MM.1S (cell line): ENCODE results near the gene PPM1H.
"Not testable (repeated sequence)": the region's sequence is repeated elsewhere in the genome, so short reads cannot be mapped to it uniquely, and the experiment has no call there.

ENCODE experiments used
- DNase-seq: peaks from one replicate; pipeline ENCODE4 v3.0.0-alpha.2; 2015
- H2AFZ ChIP-seq: fragments of 300-600 bp; sonication (generic); 2 replicates; pipeline ENCODE4 v1.6.0; 2016; ENCODE audit warnings: antibody characterized with exemption, low read length
- H3F3A ChIP-seq: fragments of 300-600 bp; sonication (generic); 2 replicates; pipeline ENCODE4 v1.6.1; 2016; ENCODE audit warnings: mild to moderate bottlenecking, antibody characterized with exemption, low read length, moderate library complexity, mixed read lengths; ENCODE audit not compliant: insufficient read depth
- H3K27ac ChIP-seq: fragments of 300-600 bp; sonication (generic); 2 replicates; pipeline ENCODE4 v1.5.1; 2016; ENCODE audit warnings: mild to moderate bottlenecking, low read length
- H3K27me3 ChIP-seq: fragments of 300-600 bp; sonication (generic); replicated peaks from 2 replicates; pipeline ENCODE4 v1.6.0; 2016; ENCODE audit warnings: low read length; ENCODE audit not compliant: insufficient read depth
- H3K36me3 ChIP-seq: fragments of 300-600 bp; sonication (generic); replicated peaks from 2 replicates; pipeline ENCODE4 v1.6.1; 2016; ENCODE audit warnings: mild to moderate bottlenecking, low read length, mixed read lengths; ENCODE audit not compliant: insufficient read depth
- H3K4me1 ChIP-seq: fragments of 300-600 bp; sonication (generic); 2 replicates; pipeline ENCODE4 v1.6.1; 2016; ENCODE audit warnings: low read length, mixed read lengths
- H3K4me2 ChIP-seq: fragments of 300-600 bp; sonication (generic); 2 replicates; pipeline ENCODE4 v1.6.0; 2016; ENCODE audit warnings: low read depth, low read length
- H3K4me3 ChIP-seq: fragments of 300-600 bp; sonication (generic); 2 replicates; pipeline ENCODE4 v1.5.1; 2016; ENCODE audit warnings: low read length, mixed read lengths
- H3K79me2 ChIP-seq: fragments of 300-600 bp; sonication (generic); 2 replicates; pipeline ENCODE4 v1.6.1; 2016; ENCODE audit warnings: mixed run types, low read length, mixed read lengths
- H3K9ac ChIP-seq: fragments of 300-600 bp; sonication (generic); 2 replicates; pipeline ENCODE4 v1.6.1; 2016; ENCODE audit warnings: low read length, mixed read lengths
- H3K9me2 ChIP-seq: fragments of 300-600 bp; sonication (generic); replicated peaks from 2 replicates; pipeline ENCODE4 v1.6.1; 2016; ENCODE audit warnings: mild to moderate bottlenecking, low read length, mixed read lengths; ENCODE audit not compliant: insufficient read depth
- H3K9me3 ChIP-seq: fragments of 300-600 bp; sonication (generic); replicated peaks from 2 replicates; pipeline ENCODE4 v1.6.1; 2016; ENCODE audit warnings: mild to moderate bottlenecking, low read length, mixed read lengths; ENCODE audit not compliant: insufficient read depth
- H4K20me1 ChIP-seq: fragments of 300-600 bp; sonication (generic); 2 replicates; pipeline ENCODE4 v1.6.1; 2016; ENCODE audit warnings: mild to moderate bottlenecking, low read length, moderate library complexity, mixed read lengths; ENCODE audit not compliant: insufficient read depth
- CTCF ChIP-seq: fragments of 300-600 bp; sonication (generic); IDR thresholded peaks from 2 replicates; pipeline ENCODE4 v1.5.1; 2016; ENCODE audit warnings: antibody characterized with exemption, low read length, mixed read lengths
- EZH2 ChIP-seq: fragments of 300-600 bp; sonication (generic); optimal IDR thresholded peaks from 2 replicates; pipeline ENCODE3; 2017; ENCODE audit warnings: low read depth, mild to moderate bottlenecking, antibody characterized with exemption, low read length, mixed read lengths
- EZH2phosphoT487 ChIP-seq: fragments of 300-600 bp; sonication (generic); IDR thresholded peaks from 2 replicates; pipeline ENCODE4 v1.6.1; 2018; ENCODE audit warnings: antibody characterized with exemption, low read length

Gene PPM1H

GRCh38 chr12:62670986-62671720 is 263.8 kb downstream of the PPM1H start:
- TF ChIP-seq CTCF (no peak), EZH2 (no peak), EZH2phosphoT487 (no peak)
- Histone ChIP-seq H3F3A (no peaks in the 10 kb centered on the region), H3K27ac (no peak overlapping the region), H3K9me3 (no peaks in the 10 kb centered on the region), H3K4me1 (no peaks in the 10 kb centered on the region), H3K9me2 (no peaks in the 10 kb centered on the region), H3K4me3 (no peak overlapping the region), H3K27me3 (no peaks in the 10 kb centered on the region), H3K4me2 (no peak overlapping the region), H2AFZ (no peak overlapping the region), H4K20me1 (no peaks in the 10 kb centered on the region), H3K36me3 (no peaks in the 10 kb centered on the region), H3K9ac (no peak overlapping the region), H3K79me2 (no peaks in the 10 kb centered on the region)
- no peak for DNase-seq

GRCh38 chr12:62668782-62669181 is 266.2 kb downstream of the PPM1H start:
- Histone ChIP-seq H3K9me2 (no peaks in the 10 kb centered on the region), H3K4me1 (no peaks in the 10 kb centered on the region), H3K27ac (no peak overlapping the region), H3K4me2 (no peak overlapping the region), H3K4me3 (no peak overlapping the region), H3K27me3 (no peaks in the 10 kb centered on the region), H3K9ac (no peak overlapping the region), H3K79me2 (no peaks in the 10 kb centered on the region), H3K36me3 (no peaks in the 10 kb centered on the region), H4K20me1 (no peaks in the 10 kb centered on the region), H3K9me3 (no peaks in the 10 kb centered on the region), H2AFZ (no peak overlapping the region), H3F3A (no peaks in the 10 kb centered on the region)
- no peak for DNase-seq
- TF ChIP-seq EZH2phosphoT487 (no peak), EZH2 (no peak), CTCF (no peak)

- not testable (repeated sequence) for H3K9me2 ChIP-seq, H4K20me1 ChIP-seq, H3K36me3 ChIP-seq, H2AFZ ChIP-seq, H3K4me3 ChIP-seq, H3K9me3 ChIP-seq, H3F3A ChIP-seq, H3K9ac ChIP-seq, H3K27me3 ChIP-seq, DNase-seq, H3K79me2 ChIP-seq, H3K27ac ChIP-seq, H3K4me2 ChIP-seq, H3K4me1 ChIP-seq
Measured at GRCh38 chr12:62664951-62665350, 270.0 kb downstream of the PPM1H start.

DNA sequence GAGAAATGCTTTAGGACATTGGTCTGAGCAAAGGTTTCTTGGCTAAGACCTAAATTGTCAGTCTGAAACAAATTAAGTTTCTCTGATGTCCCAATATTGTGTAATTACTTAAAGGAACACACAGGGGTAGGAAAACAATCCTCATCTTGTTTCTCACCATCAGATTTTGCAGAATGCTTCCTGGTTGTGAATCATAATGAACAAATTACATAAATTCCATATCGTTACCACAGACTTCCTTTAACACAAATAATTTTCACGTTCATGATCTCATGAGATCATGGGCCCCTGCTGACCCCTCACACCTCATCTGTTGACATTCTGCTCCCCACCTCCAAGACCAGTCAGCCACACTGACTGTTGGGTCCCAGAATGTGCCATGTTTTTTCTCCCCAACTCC is 274.2 kb downstream of the PPM1H start:
- Histone ChIP-seq H3K27ac (no peak overlapping the region), H3K9ac (no peak overlapping the region), H4K20me1 (no peaks in the 10 kb centered on the region), H3K4me2 (no peak overlapping the region), H3K36me3 (no peaks in the 10 kb centered on the region), H3K4me1 (no peaks in the 10 kb centered on the region), H3K9me3 (no peaks in the 10 kb centered on the region), H3F3A (no peaks in the 10 kb centered on the region), H3K4me3 (no peak overlapping the region), H3K9me2 (no peaks in the 10 kb centered on the region), H2AFZ (no peak overlapping the region), H3K79me2 (no peaks in the 10 kb centered on the region), H3K27me3 (no peaks in the 10 kb centered on the region)
- TF ChIP-seq EZH2 (no peak), CTCF (no peak), EZH2phosphoT487 (no peak)
- DNase-seq = no peak
